Astrocyte of the cerebellum (primary cell): ENCODE data around the gene C11orf97.
A peak's percentile ranks its signal among the peaks of the same experiment; 100 is the strongest.

Experiments used
- DNase-seq: peaks from one replicate; pipeline ENCODE4 v3.0.0-alpha.2; 2011; ENCODE audit warnings: low read depth
- H3K4me3 ChIP-seq: 2 replicates; pipeline ENCODE4 v1.5.1; 2011; ENCODE audit warnings: mild to moderate bottlenecking, low read depth, low read length, moderate library complexity
- CTCF ChIP-seq: IDR thresholded peaks from 2 replicates; pipeline ENCODE4 v1.5.1; 2012; ENCODE audit warnings: low read length, low read depth, moderate library complexity, mild to moderate bottlenecking; ENCODE audit errors: missing control alignments
- in situ Hi-C: cut with HindIII; loops from 2 replicates; pipeline ENCODE4 v1.10.0; 2017; ENCODE audit warnings: low sequenced_read_pairs

The C11orf97 gene

GRCh38 chr11:94507485-94507884 is 4.8 kb upstream of the C11orf97 start:
- TF ChIP-seq CTCF = no peak
- no peak overlapping the region for H3K4me3 ChIP-seq
- no peak for DNase-seq
- in situ Hi-C loops = no loop called here

- TF ChIP-seq CTCF = no peak
- no peak for DNase-seq
- no peak overlapping the region for H3K4me3 ChIP-seq
- in situ Hi-C loops = no loop called here
Observed at GRCh38 chr11:94513091-94513490, 830 bp downstream of the C11orf97 start.

GRCh38 chr11:94515398-94515797 is 3.1 kb downstream of the C11orf97 start:
- DNase-seq = no peak
- in situ Hi-C loops = no loop called here
- no peak overlapping the region for H3K4me3 ChIP-seq
- no peak for TF ChIP-seq CTCF

DNA sequence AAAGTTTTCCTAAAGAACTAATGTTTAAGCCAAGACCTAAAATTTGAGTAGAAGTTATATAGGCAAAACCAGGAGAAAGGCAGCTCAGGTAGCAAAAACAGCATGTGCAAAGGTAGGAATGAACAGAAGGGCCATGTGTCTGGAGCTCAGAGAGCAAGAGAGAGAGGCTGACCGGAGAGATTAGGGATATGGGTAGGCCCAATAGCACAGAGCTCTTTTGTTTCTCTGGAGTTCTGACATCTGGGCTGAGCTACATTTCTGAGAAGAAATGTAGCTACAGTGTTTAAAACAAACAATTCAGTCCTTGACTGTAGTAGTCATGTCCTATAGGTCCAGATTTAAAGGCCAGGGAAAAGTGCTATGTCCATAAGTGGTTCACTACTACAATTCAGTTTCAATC is 4.5 kb downstream of the C11orf97 start:
- in situ Hi-C loops = no loop called here
- no peak overlapping the region for H3K4me3 ChIP-seq
- TF ChIP-seq CTCF = no peak
- no peak for DNase-seq

- in situ Hi-C loops = no loop called here
- TF ChIP-seq CTCF = no peak
Observed at GRCh38 chr11:94518300-94518699, 6.0 kb downstream of the C11orf97 start.

GRCh38 chr11:94519478-94520084 is 7.3 kb downstream of the C11orf97 start:
- TF ChIP-seq CTCF = peak; percentile 44
- no peak overlapping the region for H3K4me3 ChIP-seq
- in situ Hi-C loops = no loop called here
- no peak for DNase-seq

More at GRCh38 chr11:94518300-94518699, 6.0 kb downstream of the C11orf97 start:
- no peak overlapping the region for H3K4me3 ChIP-seq
- DNase-seq = no peak

- peak; percentile 51 for TF ChIP-seq CTCF
- in situ Hi-C loops = no loop called here
- DNase-seq = no peak
- H3K4me3 ChIP-seq = no peak overlapping the region
Observed at GRCh38 chr11:94521684-94522083, 9.4 kb downstream of the C11orf97 start.
